ENCODE results near the gene EFNA4. TPM values are rescaled to one million over a fixed set of nuclear protein-coding genes. Genes with fewer than 3 reads are reported as not detected.

EFNA4 gene
- total and polyA plus RNA-seq, 2 donors (not counting 1 experiment from before 2014, with no cell fraction given) = 8.4 to 10.6 TPM

DNA sequence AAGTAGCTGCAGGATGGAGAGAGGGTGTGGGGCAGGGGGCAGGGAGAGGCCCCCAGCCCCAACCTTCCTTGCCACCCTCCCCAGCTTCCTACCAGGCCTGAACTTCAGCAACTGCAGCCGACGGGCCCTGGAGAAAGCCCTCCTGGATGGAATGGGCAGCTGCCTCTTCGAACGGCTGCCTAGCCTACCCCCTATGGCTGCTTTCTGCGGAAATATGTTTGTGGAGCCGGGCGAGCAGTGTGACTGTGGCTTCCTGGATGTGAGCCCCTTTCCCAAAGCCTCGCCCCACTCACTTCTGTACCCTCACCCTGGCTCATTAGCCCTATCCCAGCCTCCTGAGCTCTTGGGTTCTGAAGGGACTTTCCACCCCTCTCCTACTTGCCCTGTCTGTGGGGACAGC, 6.4 kb upstream of the EFNA4 start:
- no peak overlapping the region for H3K27ac Mint-ChIP-seq
- ATAC-seq (ENCODE audit: low read depth) = no peak
- no peak overlapping the region for H3K4me2 ChIP-seq (replicated peaks; ENCODE audit: low read depth, low read length, poor library complexity, severe bottlenecking)
- no peaks in the 10 kb centered on the region for H3K27me3 Mint-ChIP-seq
- peaks cover 4% of the 10 kb centered on the region for H3K79me2 ChIP-seq (ENCODE audit: control insufficient read depth, insufficient read depth, low read length)
- no peaks in the 10 kb centered on the region for H3K9me3 ChIP-seq (ENCODE audit: control extremely low read depth in 1 of 3, control insufficient read depth in 2 of 3, insufficient read depth in 1 of 3, low read length in 2 of 3)
- intact Hi-C loops (cut with micrococcal nuclease) = no loop called here
- no peaks in the 10 kb centered on the region for H3K9me3 Mint-ChIP-seq (ENCODE audit: insufficient read depth)
- ChIA-PET POLR2A (interaction anchor here (1.6 kb wide), 1 partner anchor 28 kb away, joined by 7 read pairs; no protein-coding TSS in a partner anchor), CTCF (interaction anchor here (1.1 to 20.2 kb wide), 6 partner anchors 9 to 191 kb away, joined by 3 to 370 read pairs (median 4); partner anchors contain the start of gene ADAM15)
- H3K4me1 Mint-ChIP-seq = peaks cover 21% of the 10 kb centered on the region
- no peak overlapping the region for H3K27ac ChIP-seq (ENCODE audit: low read length in 2 of 2)
- peaks cover 0 to 3% of the 10 kb centered on the region in 2 experiments for H3K36me3 ChIP-seq (replicated peaks in 1 of 2; ENCODE audit: control extremely low read depth in 1 of 2, control insufficient read depth in 1 of 2, extremely low read depth in 1 of 2, insufficient read depth in 2 of 2, low read length in 1 of 2)
- H3K4me3 ChIP-seq (ENCODE audit: control extremely low read depth in 1 of 5, extremely low read depth in 1 of 5, insufficient read depth in 1 of 5, low read depth in 2 of 5, low read length in 4 of 5) = no peak overlapping the region
- no peak for TF ChIP-seq EZH2 (IDR thresholded peaks at IDR 0.05; ENCODE audit: borderline replicate concordance, insufficient read depth, low read depth, low read length, poor library complexity, severe bottlenecking)
- TF ChIP-seq, protein P1, sequence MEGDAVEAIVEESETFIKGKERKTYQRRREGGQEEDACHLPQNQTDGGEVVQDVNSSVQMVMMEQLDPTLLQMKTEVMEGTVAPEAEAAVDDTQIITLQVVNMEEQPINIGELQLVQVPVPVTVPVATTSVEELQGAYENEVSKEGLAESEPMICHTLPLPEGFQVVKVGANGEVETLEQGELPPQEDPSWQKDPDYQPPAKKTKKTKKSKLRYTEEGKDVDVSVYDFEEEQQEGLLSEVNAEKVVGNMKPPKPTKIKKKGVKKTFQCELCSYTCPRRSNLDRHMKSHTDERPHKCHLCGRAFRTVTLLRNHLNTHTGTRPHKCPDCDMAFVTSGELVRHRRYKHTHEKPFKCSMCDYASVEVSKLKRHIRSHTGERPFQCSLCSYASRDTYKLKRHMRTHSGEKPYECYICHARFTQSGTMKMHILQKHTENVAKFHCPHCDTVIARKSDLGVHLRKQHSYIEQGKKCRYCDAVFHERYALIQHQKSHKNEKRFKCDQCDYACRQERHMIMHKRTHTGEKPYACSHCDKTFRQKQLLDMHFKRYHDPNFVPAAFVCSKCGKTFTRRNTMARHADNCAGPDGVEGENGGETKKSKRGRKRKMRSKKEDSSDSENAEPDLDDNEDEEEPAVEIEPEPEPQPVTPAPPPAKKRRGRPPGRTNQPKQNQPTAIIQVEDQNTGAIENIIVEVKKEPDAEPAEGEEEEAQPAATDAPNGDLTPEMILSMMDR (IDR thresholded peaks at IDR 0.05) = no peak
- H2AFZ ChIP-seq (ENCODE audit: insufficient read depth, low read depth, low read length, poor library complexity, severe bottlenecking) = no peak overlapping the region
- DNase-seq = no peak
- H3K27me3 ChIP-seq (replicated peaks in 1 of 4; ENCODE audit: control extremely low read depth in 1 of 4, control insufficient read depth in 3 of 4, insufficient read depth in 4 of 4, low read length in 3 of 4) = peaks cover 0 to 3% (median 0%) of the 10 kb centered on the region in 4 experiments
- 99% methylated on average over 8 of the region's 8 CpGs for WGBS (ENCODE audit: insufficient coverage)
- peaks cover 17 to 25% of the 10 kb centered on the region in 2 donors for H3K4me1 ChIP-seq (ENCODE audit: control insufficient read depth in 2 of 2, insufficient read depth in 2 of 2, low read length in 2 of 2)
- H3K4me3 Mint-ChIP-seq = no peak overlapping the region
- H3K9ac ChIP-seq (ENCODE audit: low read length) = no peak overlapping the region
- peaks cover 11% of the 10 kb centered on the region for H4K20me1 ChIP-seq (ENCODE audit: control insufficient read depth, insufficient read depth, low read length, poor library complexity, severe bottlenecking)

DNA sequence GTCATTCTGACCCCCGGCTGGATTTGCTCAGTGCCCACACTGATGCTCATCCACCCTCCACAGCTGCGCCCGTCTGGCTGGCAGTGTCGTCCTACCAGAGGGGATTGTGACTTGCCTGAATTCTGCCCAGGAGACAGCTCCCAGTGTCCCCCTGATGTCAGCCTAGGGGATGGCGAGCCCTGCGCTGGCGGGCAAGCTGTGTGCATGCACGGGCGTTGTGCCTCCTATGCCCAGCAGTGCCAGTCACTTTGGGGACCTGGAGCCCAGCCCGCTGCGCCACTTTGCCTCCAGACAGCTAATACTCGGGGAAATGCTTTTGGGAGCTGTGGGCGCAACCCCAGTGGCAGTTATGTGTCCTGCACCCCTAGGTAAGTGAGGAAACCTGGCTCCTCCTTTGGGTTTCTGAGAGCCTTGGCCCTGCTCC, 5.7 kb upstream of the EFNA4 start:
- H3K9me3 ChIP-seq (ENCODE audit: control extremely low read depth in 1 of 3, control insufficient read depth in 2 of 3, insufficient read depth in 1 of 3, low read length in 2 of 3) = no peaks in the 10 kb centered on the region
- H3K4me3 Mint-ChIP-seq = no peak overlapping the region
- DNase-seq (no peak), ATAC-seq (ENCODE audit: low read depth) (no peak)
- H3K36me3 ChIP-seq (replicated peaks in 1 of 2; ENCODE audit: control extremely low read depth in 1 of 2, control insufficient read depth in 1 of 2, extremely low read depth in 1 of 2, insufficient read depth in 2 of 2, low read length in 1 of 2) = peaks cover 0 to 3% of the 10 kb centered on the region in 2 experiments
- CTCF ChIA-PET = interaction anchor here (0.5 to 20.2 kb wide), 8 partner anchors 10 to 191 kb away, joined by 3 to 370 read pairs (median 3); partner anchors contain the start of genes ADAM15 and PMVK
- H2AFZ ChIP-seq (ENCODE audit: insufficient read depth, low read depth, low read length, poor library complexity, severe bottlenecking) = no peak overlapping the region
- intact Hi-C loops (cut with micrococcal nuclease) = no loop called here
- H3K27me3 Mint-ChIP-seq = no peaks in the 10 kb centered on the region
- POLR2A ChIA-PET = interaction anchor here (1.6 kb wide), 1 partner anchor 27 kb away, joined by 7 read pairs; no protein-coding TSS in a partner anchor
- no peak overlapping the region for H3K4me2 ChIP-seq (replicated peaks; ENCODE audit: low read depth, low read length, poor library complexity, severe bottlenecking)
- peaks cover 19% of the 10 kb centered on the region for H3K4me1 Mint-ChIP-seq
- no peaks in the 10 kb centered on the region for H3K9me3 Mint-ChIP-seq (ENCODE audit: insufficient read depth)
- H3K9ac ChIP-seq (ENCODE audit: low read length) = no peak overlapping the region
- H3K27ac Mint-ChIP-seq = no peak overlapping the region
- peaks cover 17 to 25% of the 10 kb centered on the region in 2 donors for H3K4me1 ChIP-seq (ENCODE audit: control insufficient read depth in 2 of 2, insufficient read depth in 2 of 2, low read length in 2 of 2)
- no peak overlapping the region for H3K27ac ChIP-seq (ENCODE audit: low read length in 2 of 2)
- H3K4me3 ChIP-seq (ENCODE audit: control extremely low read depth in 1 of 5, extremely low read depth in 1 of 5, insufficient read depth in 1 of 5, low read depth in 2 of 5, low read length in 4 of 5) = no peak overlapping the region
- H4K20me1 ChIP-seq (ENCODE audit: control insufficient read depth, insufficient read depth, low read length, poor library complexity, severe bottlenecking) = peaks cover 15% of the 10 kb centered on the region
- peaks cover 11% of the 10 kb centered on the region for H3K79me2 ChIP-seq (ENCODE audit: control insufficient read depth, insufficient read depth, low read length)
- WGBS (ENCODE audit: insufficient coverage) = 97% methylated on average over 13 of the region's 13 CpGs
- H3K27me3 ChIP-seq (replicated peaks in 1 of 4; ENCODE audit: control extremely low read depth in 1 of 4, control insufficient read depth in 3 of 4, insufficient read depth in 4 of 4, low read length in 3 of 4) = peaks cover 0 to 3% (median 0%) of the 10 kb centered on the region in 4 experiments
- TF ChIP-seq, protein P1 (IDR thresholded peaks at IDR 0.05) = no peak
- no peak for TF ChIP-seq EZH2 (IDR thresholded peaks at IDR 0.05; ENCODE audit: borderline replicate concordance, insufficient read depth, low read depth, low read length, poor library complexity, severe bottlenecking)
